Measurements from ENCODE around the gene DEAF1. TPM values are rescaled to one million over a fixed set of nuclear protein-coding genes. Genes with fewer than 3 reads are reported as not detected.

DEAF1 gene
- total RNA-seq, 1 experiment from 2014 or later: 31.9 TPM

- ATAC-seq: peak; percentile 9
- no TSS peak for BruUV-seq (replicated peaks)
- Histone ChIP-seq H3F3A (ENCODE audit: low read length, unreplicated experiment) (no peaks in the 10 kb centered on the region), H3K9me2 (replicated peaks; ENCODE audit: low read length) (no peaks in the 10 kb centered on the region), H3K4me3 (ENCODE audit: low read length) (peak overlapping the region; percentile 97), H3K9ac (ENCODE audit: low read length) (peak overlapping the region; percentile 88), H3K9me3 (ENCODE audit: low read length) (no peaks in the 10 kb centered on the region), H4K20me1 (ENCODE audit: low read length) (no peaks in the 10 kb centered on the region; the same call in 1 of the 2 replicates), H3K4me2 (ENCODE audit: low read length) (peak overlapping the region; percentile 99), H3K79me2 (ENCODE audit: low read length) (peaks cover 47% of the 10 kb centered on the region), H2AFZ (ENCODE audit: low read length) (peak overlapping the region; percentile 65; the same call in 1 of the 2 replicates), H3K27ac (ENCODE audit: low read length) (peak overlapping the region; percentile 80), H3K36me3 (ENCODE audit: low read depth, low read length) (no peaks in the 10 kb centered on the region), H3K27me3 (ENCODE audit: low read length) (no peaks in the 10 kb centered on the region), H3K4me1 (ENCODE audit: insufficient read depth, low read length) (peaks cover 41% of the 10 kb centered on the region)
- intact Hi-C loops (cut with micrococcal nuclease): no loop called here
- no peak for TF ChIP-seq EZH2phosphoT487 (IDR thresholded peaks at IDR 0.05; ENCODE audit: borderline replicate concordance, low read length)
- peak; percentile 31 for DNase-seq
- CTCF ChIA-PET: interaction anchor here (0.6 kb wide), 1 partner anchor 10 kb away, joined by 3 read pairs; no protein-coding TSS in a partner anchor
- POLR2A ChIA-PET (ENCODE audit: unreplicated experiment): no interaction called here
Measured at GRCh38 chr11:706957-707816, 12.2 kb upstream of the DEAF1 start.

- peaks cover 42% of the 10 kb centered on the region for H3K4me1 ChIP-seq (ENCODE audit: insufficient read depth, low read length)
- TSS peak; percentile 16 for BruUV-seq (replicated peaks)
- POLR2A ChIA-PET (ENCODE audit: unreplicated experiment): no interaction called here
Measured at GRCh38 chr11:706439-706956, 11.5 kb upstream of the DEAF1 start.

More at GRCh38 chr11:706439-706956, 11.5 kb upstream of the DEAF1 start:
- no peaks in the 10 kb centered on the region; the same call in 1 of the 2 replicates for H4K20me1 ChIP-seq (ENCODE audit: low read length)
- no peaks in the 10 kb centered on the region for H3F3A ChIP-seq (ENCODE audit: low read length, unreplicated experiment)
- intact Hi-C loops (cut with micrococcal nuclease): no loop called here
- TF ChIP-seq CTCF (conservative IDR thresholded peaks at IDR 0.05; ENCODE audit: low read depth, low read length) (no peak), EZH2 (IDR thresholded peaks at IDR 0.05; ENCODE audit: low read length, unreplicated experiment) (no peak), EZH2phosphoT487 (IDR thresholded peaks at IDR 0.05; ENCODE audit: borderline replicate concordance, low read length) (no peak)
- no peaks in the 10 kb centered on the region for H3K9me3 ChIP-seq (ENCODE audit: low read length)
- H2AFZ ChIP-seq (ENCODE audit: low read length): peak overlapping the region; percentile 65
- no peaks in the 10 kb centered on the region for H3K27me3 ChIP-seq (ENCODE audit: low read length)
- peak; percentile 31 for ATAC-seq
- peak overlapping the region; percentile 80 for H3K27ac ChIP-seq (ENCODE audit: low read length)
- peak overlapping the region; percentile 88 for H3K9ac ChIP-seq (ENCODE audit: low read length)
- no peaks in the 10 kb centered on the region for H3K9me2 ChIP-seq (replicated peaks; ENCODE audit: low read length)
- peaks cover 47% of the 10 kb centered on the region for H3K79me2 ChIP-seq (ENCODE audit: low read length)
- peak; percentile 65 for DNase-seq
- no peaks in the 10 kb centered on the region for H3K36me3 ChIP-seq (ENCODE audit: low read depth, low read length)
- peak overlapping the region; percentile 99 for H3K4me2 ChIP-seq (ENCODE audit: low read length)
- CTCF ChIA-PET: interaction anchor here (0.6 kb wide), 2 partner anchors 10 to 71 kb away, joined by 3 to 9 read pairs; partner anchors contain the start of gene GATD1
- peak overlapping the region; percentile 97 for H3K4me3 ChIP-seq (ENCODE audit: low read length)

Data from PC-3 (cell line).